HepG2 (cell line): ENCODE data around the gene GLOD5. TPM values are rescaled to one million over a fixed set of nuclear protein-coding genes. Genes with fewer than 3 reads are reported as not detected.

ENCODE experiments used
- ATAC-seq: fragments of 200-7000 bp; cut with Tn5 transposase; 3 replicates; pipeline ENCODE4 v1.9.1; 2020; ENCODE audit warnings: mild to moderate bottlenecking, moderate library complexity
- BruUV-seq: library from RNA; stranded (reverse); fragments of 400-500 nt; replicated peaks from 2 replicates; lab custom pipeline; 2021; lab: Mats Ljungman, UMichigan
- CTCF ChIA-PET: fragments of 300-600 bp; formaldehyde crosslinking; extraction: SDS; loops from one replicate; lab custom pipeline; 2021; ENCODE audit warnings: low total read pairs, inconsistent platforms, low intra/inter-chr PET ratio; lab: Yijun Ruan, JAX
- POLR2A ChIA-PET: fragments of 350-600 bp; sonication (Branson Sonifier 250); formaldehyde crosslinking; loops from one replicate; lab custom pipeline; 2020; ENCODE audit warnings: antibody characterized with exemption, inconsistent platforms; lab: Yijun Ruan, JAX
- DNase-seq: peaks from one replicate; pipeline ENCODE4 v3.0.0-alpha.2; 2015; ENCODE audit warnings: low spot score
- FAIRE-seq: peaks from 3 replicates; lab custom pipeline; 2011; peaks lifted over from hg19 to GRCh38; lab: Jason Lieb, UNC
- H2AFZ ChIP-seq: one replicate; pipeline ENCODE4 v1.6.1; 2011; ENCODE audit warnings: low read length, inconsistent platforms
- H3K27ac ChIP-seq: fragments of 300-600 bp; 3 replicates; pipeline ENCODE4 v1.8.0; 2011; ENCODE audit warnings: mixed run types, mild to moderate bottlenecking, mixed read lengths, low read length, inconsistent platforms; ENCODE audit not compliant: insufficient read depth; ENCODE audit errors: extremely low read length
- H3K27me3 ChIP-seq, 2 experiments: fragments of 200-600 bp in 1 of 2; 2 replicates in 1 of 2; 3 replicates in 1 of 2; pipeline versions ENCODE4 v1.6.0 to v1.8.0; 2011; ENCODE audit warnings: low read length in 2 of 2, mild to moderate bottlenecking in 2 of 2, moderate library complexity in 2 of 2, inconsistent platforms in 1 of 2; ENCODE audit not compliant: insufficient read depth in 2 of 2, control insufficient read depth in 1 of 2
- H3K36me3 ChIP-seq, 2 experiments: fragments of 200-600 bp in 1 of 2; replicated peaks in 1 of 2; 2 replicates in 1 of 2; 3 replicates in 1 of 2; pipeline versions ENCODE4 v1.5.1 to v1.8.0; 2011; ENCODE audit warnings: low read length in 2 of 2, inconsistent platforms in 1 of 2; ENCODE audit not compliant: insufficient read depth in 2 of 2, control insufficient read depth in 1 of 2
- H3K4me1 ChIP-seq: 2 replicates; pipeline ENCODE4 v1.5.1; 2012; ENCODE audit warnings: low read length, inconsistent platforms; ENCODE audit not compliant: insufficient read depth
- H3K4me2 ChIP-seq: 2 replicates; pipeline ENCODE4 v1.6.0; 2011; ENCODE audit warnings: low read depth, low read length, inconsistent platforms
- H3K4me3 ChIP-seq, 3 experiments: fragments of 200-600 bp in 1 of 3; sonication (generic), shearing (Covaris generic) in 1 of 3; replicated peaks in 1 of 3; 2 replicates each; pipeline ENCODE4 v1.5.1; 2011 to 2016; ENCODE audit warnings: low read length in 3 of 3, inconsistent platforms in 2 of 3, low read depth in 2 of 3, mild to moderate bottlenecking in 2 of 3, control low read depth in 1 of 3, mixed read lengths in 1 of 3; ENCODE audit not compliant: insufficient read depth in 1 of 3
- H3K79me2 ChIP-seq: one replicate; pipeline ENCODE4 v1.6.1; 2011; ENCODE audit warnings: low read length, inconsistent platforms; ENCODE audit not compliant: insufficient read depth
- H3K9ac ChIP-seq: 2 replicates; pipeline ENCODE4 v1.6.0; 2011; ENCODE audit warnings: mild to moderate bottlenecking, low read depth, low read length, inconsistent platforms; ENCODE audit not compliant: insufficient read depth
- H3K9me3 ChIP-seq: 2 replicates; pipeline ENCODE4 v1.5.1; 2012; ENCODE audit warnings: mild to moderate bottlenecking, low read length
- H4K20me1 ChIP-seq: 2 replicates; pipeline ENCODE4 v1.6.0; 2011; ENCODE audit warnings: inconsistent platforms, mild to moderate bottlenecking, low read length, moderate library complexity; ENCODE audit not compliant: insufficient read depth
- HMG20A ChIP-seq: IDR thresholded peaks from 2 replicates; pipeline ENCODE4 v1.6.1; 2016; ENCODE audit warnings: borderline replicate concordance
- NR0B2 ChIP-seq: sonication (generic); formaldehyde crosslinking; IDR thresholded peaks from 2 replicates; pipeline ENCODE4 v1.4.0; 2020; ENCODE audit warnings: mild to moderate bottlenecking, missing genetic modification reagents
- PAXIP1 ChIP-seq: sonication (generic); formaldehyde crosslinking; conservative IDR thresholded peaks from 2 replicates; pipeline ENCODE4 v1.4.0; 2020; ENCODE audit warnings: mild to moderate bottlenecking, missing genetic modification reagents, moderate library complexity
- SAFB2 ChIP-seq: sonication (generic); formaldehyde crosslinking; IDR thresholded peaks from 2 replicates; pipeline ENCODE4 v1.5.1; 2020; ENCODE audit warnings: missing genetic modification reagents, low read depth, mild to moderate bottlenecking, borderline replicate concordance
- ZNF260 ChIP-seq: sonication (generic); formaldehyde crosslinking; IDR thresholded peaks from 2 replicates; pipeline ENCODE4 v1.4.0; 2020; ENCODE audit warnings: missing genetic modification reagents, low read depth, mild to moderate bottlenecking, borderline replicate concordance
- ZNF558 ChIP-seq: sonication (generic); formaldehyde crosslinking; IDR thresholded peaks from 2 replicates; pipeline ENCODE4 v1.9.0; 2022; ENCODE audit warnings: mild to moderate bottlenecking, missing genetic modification reagents, borderline replicate concordance
- WGBS: methylation state at CpG from one replicate; pipeline ENCODE4 v1.1.6; 2017; ENCODE audit warnings: low lambda C conversion rate; 5-methylcytosine and 5-hydroxymethylcytosine counted together
- in situ Hi-C: cut with HindIII; loops from 2 replicates; pipeline ENCODE4 v1.10.0; 2017; ENCODE audit warnings: low pct_unique_long_range_greater_than_20kb; ENCODE audit not compliant: extremely low pct_ligation_motif_present
- intact Hi-C: fragments of 100-400 bp; cut with micrococcal nuclease; formaldehyde crosslinking; loops from one replicate; pipeline ENCODE4 v1.10.0; 2022; ENCODE audit not compliant: unreplicated experiment
- polyA plus RNA-seq, 8 experiments: library from polyadenylated mRNA; depleted of rRNA in 3 of 8; stranded (reverse) in 7 of 8; unstranded in 1 of 8; fragments of >200 nt; fragmentation: Illumina TruSeq in 4 of 8; extraction: Trizol in 4 of 8; gene quantifications; 2 replicates each; pipeline versions ENCODE4 v1.2.1 to v1.2.3, GENCODE V29; 2011 to 2016; ENCODE audit warnings: low read depth in 4 of 8, missing spikeins in 1 of 8, mixed read lengths in 1 of 8; ENCODE audit not compliant: insufficient read depth in 1 of 8
- total RNA-seq, 5 experiments: library from RNA; depleted of rRNA; stranded (reverse); fragments of >200 nt; fragmentation: Illumina TruSeq; extraction: Trizol; gene quantifications; 2 replicates each; pipeline ENCODE4 v1.2.3, GENCODE V29; 2016; ENCODE audit warnings: low read depth in 1 of 5
- TF ChIP-seq, protein P1 (sequence below): sonication (generic); formaldehyde crosslinking; IDR thresholded peaks from 2 replicates; pipeline ENCODE4 v1.8.0; 2022; ENCODE audit warnings: low read depth, missing genetic modification reagents

GLOD5 gene
- total and polyA plus RNA-seq, 2 of the 13 experiments (the other 11 are each of a cell fraction or from before 2014, with no cell fraction given): 0.93 to 1.3 TPM

- Histone ChIP-seq H4K20me1 (no peaks in the 10 kb centered on the region), H3K36me3 (no peaks in the 10 kb centered on the region), H3K4me1 (peaks cover 76% of the 10 kb centered on the region), H3K79me2 (peaks cover 8% of the 10 kb centered on the region), H3K27me3 (no peaks in the 10 kb centered on the region; a peak in 1 of 5 replicates), H2AFZ (no peak overlapping the region), H3K27ac (peak overlapping the region; percentile 100), H3K9me3 (no peaks in the 10 kb centered on the region), H3K4me3 (no peak overlapping the region), H3K4me2 (peak overlapping the region; percentile 91), H3K9ac (peak overlapping the region; percentile 91)
- in situ Hi-C loops (no loop called here), intact Hi-C loops (loop anchor here (1.0 kb wide), 1 partner anchor 23 kb away; no protein-coding TSS in a partner anchor)
- DNase-seq (no peak), ATAC-seq (no peak), FAIRE-seq (no peak)
- WGBS: 57% methylated on average over 1 of the region's 2 CpGs
- TF ChIP-seq, protein P1, sequence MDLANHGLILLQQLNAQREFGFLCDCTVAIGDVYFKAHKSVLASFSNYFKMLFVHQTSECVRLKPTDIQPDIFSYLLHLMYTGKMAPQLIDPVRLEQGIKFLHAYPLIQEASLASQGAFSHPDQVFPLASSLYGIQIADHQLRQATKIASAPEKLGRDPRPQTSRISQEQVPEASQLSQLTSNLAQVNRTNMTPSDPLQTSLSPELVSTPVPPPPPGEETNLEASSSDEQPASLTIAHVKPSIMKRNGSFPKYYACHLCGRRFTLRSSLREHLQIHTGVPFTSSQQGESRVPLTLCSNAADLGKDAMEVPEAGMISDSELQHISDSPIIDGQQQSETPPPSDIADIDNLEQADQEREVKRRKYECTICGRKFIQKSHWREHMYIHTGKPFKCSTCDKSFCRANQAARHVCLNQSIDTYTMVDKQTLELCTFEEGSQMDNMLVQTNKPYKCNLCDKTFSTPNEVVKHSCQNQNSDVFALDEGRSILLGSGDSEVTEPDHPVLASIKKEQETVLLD (CRISPR knock-in tag): no peak
- TF ChIP-seq ZNF558 (CRISPR knock-in tag): no peak
- no peak for TF ChIP-seq ZNF260 (CRISPR knock-in tag)
- TF ChIP-seq HMG20A: no peak
- TF ChIP-seq PAXIP1: no peak
- TF ChIP-seq NR0B2 (CRISPR knock-in tag): no peak
- no peak for TF ChIP-seq SAFB2 (CRISPR knock-in tag)
- POLR2A ChIA-PET: interaction anchor here (1.1 to 4.5 kb wide), 8 partner anchors 10 to 184 kb away, joined by 3 to 45 read pairs (median 12); partner anchors contain the start of genes HDAC6, PQBP1, SUV39H1 and TIMM17B
- CTCF ChIA-PET: no interaction called here
- BruUV-seq: no TSS peak
Observed at GRCh38 chrX:48713847-48714246, 47.7 kb upstream of the GLOD5 start.
